Measurements from ENCODE around the gene RNF167. TPM values are rescaled to one million over a fixed set of nuclear protein-coding genes. Genes with fewer than 3 reads are reported as not detected.

RNF167 gene
- total and polyA plus RNA-seq, 2 of the 8 experiments (the other 6 are each of a cell fraction or from before 2014, with no cell fraction given) = 140 to 281 TPM

DNA sequence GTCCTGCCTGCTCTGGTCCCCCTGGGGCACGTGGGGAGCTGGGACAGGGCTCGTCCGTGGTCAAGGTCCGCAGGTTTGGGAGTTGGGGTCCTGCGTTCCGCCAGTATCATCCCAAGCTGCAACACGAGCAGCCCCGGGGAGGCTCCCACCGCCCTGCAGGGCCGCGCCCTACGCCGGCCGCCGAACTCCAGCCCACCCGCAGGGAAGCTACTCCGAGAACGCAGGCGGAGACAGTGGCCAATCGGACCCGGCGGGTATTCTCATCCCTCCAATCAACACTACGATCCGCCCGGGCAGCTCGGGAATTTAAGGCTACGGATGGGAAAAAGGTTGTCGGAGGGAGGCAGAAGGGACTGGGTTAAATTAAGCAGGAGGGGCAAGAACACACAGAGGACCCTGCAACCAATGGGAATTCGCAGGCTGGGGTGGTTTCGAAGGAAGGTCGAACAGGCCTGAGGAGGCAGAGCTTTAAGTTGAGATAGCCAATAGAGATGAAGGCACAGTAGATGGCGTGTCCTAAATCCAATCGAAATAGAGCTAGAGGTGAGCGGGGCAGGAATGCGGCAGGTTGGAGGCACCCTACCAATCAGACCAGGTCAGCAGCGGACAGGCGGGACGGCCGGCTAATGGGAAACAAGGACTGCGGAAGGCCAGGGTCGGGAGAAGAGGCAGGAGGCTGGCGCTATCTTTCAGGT lies 26.9 kb downstream of the RNF167 start (continued):
- peak; percentile 91 for TF ChIP-seq E2F6 (IDR thresholded peaks at IDR 0.05)
- TF ChIP-seq TAF1 (IDR thresholded peaks at IDR 0.05; ENCODE audit: low read depth, low read length) = peak; percentile 21; the same call in 1 of the 2 replicates
- peak; percentile 97 for TF ChIP-seq TEAD4 (IDR thresholded peaks at IDR 0.05; ENCODE audit: low read depth, low read length)
- peak; percentile 84 for TF ChIP-seq MAX (IDR thresholded peaks at IDR 0.05)
- peak; percentile 50; the same call in 1 of the 2 replicates for TF ChIP-seq PHF8 (conservative IDR thresholded peaks at IDR 0.05; ENCODE audit: low read depth, low read length)
